ENCODE measurements around the gene PYHIN1.

GRCh38 chr1:158898722-158899121, 32.6 kb upstream of the PYHIN1 start:
- TF ChIP-seq, protein P1, sequence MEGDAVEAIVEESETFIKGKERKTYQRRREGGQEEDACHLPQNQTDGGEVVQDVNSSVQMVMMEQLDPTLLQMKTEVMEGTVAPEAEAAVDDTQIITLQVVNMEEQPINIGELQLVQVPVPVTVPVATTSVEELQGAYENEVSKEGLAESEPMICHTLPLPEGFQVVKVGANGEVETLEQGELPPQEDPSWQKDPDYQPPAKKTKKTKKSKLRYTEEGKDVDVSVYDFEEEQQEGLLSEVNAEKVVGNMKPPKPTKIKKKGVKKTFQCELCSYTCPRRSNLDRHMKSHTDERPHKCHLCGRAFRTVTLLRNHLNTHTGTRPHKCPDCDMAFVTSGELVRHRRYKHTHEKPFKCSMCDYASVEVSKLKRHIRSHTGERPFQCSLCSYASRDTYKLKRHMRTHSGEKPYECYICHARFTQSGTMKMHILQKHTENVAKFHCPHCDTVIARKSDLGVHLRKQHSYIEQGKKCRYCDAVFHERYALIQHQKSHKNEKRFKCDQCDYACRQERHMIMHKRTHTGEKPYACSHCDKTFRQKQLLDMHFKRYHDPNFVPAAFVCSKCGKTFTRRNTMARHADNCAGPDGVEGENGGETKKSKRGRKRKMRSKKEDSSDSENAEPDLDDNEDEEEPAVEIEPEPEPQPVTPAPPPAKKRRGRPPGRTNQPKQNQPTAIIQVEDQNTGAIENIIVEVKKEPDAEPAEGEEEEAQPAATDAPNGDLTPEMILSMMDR (IDR thresholded peaks at IDR 0.05): no peak
- TF ChIP-seq POLR2A (IDR thresholded peaks at IDR 0.05) (no peak), EP300 (IDR thresholded peaks at IDR 0.05) (no peak)
